ENCODE data around the gene PPP2R1A.

Gene PPP2R1A

GRCh38 chr19:52170863-52171320 is 19.0 kb upstream of the PPP2R1A start:
- no peak for DNase-seq (ENCODE audit: low read depth)
- H3K4me3 ChIP-seq (ENCODE audit: low read depth, low read length) = peak overlapping the region; percentile 92
- no peak for TF ChIP-seq CTCF (IDR thresholded peaks at IDR 0.05; ENCODE audit: low read depth, low read length, missing control alignments)
- in situ Hi-C loops (cut with HindIII; ENCODE audit: low sequenced_read_pairs) = no loop called here

GRCh38 chr19:52171321-52172169 is 18.3 kb upstream of the PPP2R1A start, which contains the start of gene ZNF836:
Gene ZNF836, minus strand, starts transcription at chr19:52171621. Its CDS starts 3,549 bp downstream, at chr19:52168072.
- in situ Hi-C loops (cut with HindIII; ENCODE audit: low sequenced_read_pairs) = no loop called here
- DNase-seq (ENCODE audit: low read depth) = peak; percentile 35
- peak within 1 kb of the TSS; percentile 92 for H3K4me3 ChIP-seq (ENCODE audit: low read depth, low read length)
- no peak for TF ChIP-seq CTCF (IDR thresholded peaks at IDR 0.05; ENCODE audit: low read depth, low read length, missing control alignments)

GRCh38 chr19:52172347-52172746 is 17.5 kb upstream of the PPP2R1A start:
- TF ChIP-seq CTCF (IDR thresholded peaks at IDR 0.05; ENCODE audit: low read depth, low read length, missing control alignments) = no peak

GRCh38 chr19:52176574-52176973 is 13.3 kb upstream of the PPP2R1A start:
- no peak overlapping the region for H3K4me3 ChIP-seq (ENCODE audit: low read depth, low read length)

More at GRCh38 chr19:52172347-52172746, 17.5 kb upstream of the PPP2R1A start:
- H3K4me3 ChIP-seq (ENCODE audit: low read depth, low read length) = no peak overlapping the region
- DNase-seq (ENCODE audit: low read depth) = no peak
- in situ Hi-C loops (cut with HindIII; ENCODE audit: low sequenced_read_pairs) = no loop called here

GRCh38 chr19:52187407-52187806 is 2.4 kb upstream of the PPP2R1A start:
- no peak overlapping the region for H3K4me3 ChIP-seq (ENCODE audit: low read depth, low read length)
- no peak for TF ChIP-seq CTCF (IDR thresholded peaks at IDR 0.05; ENCODE audit: low read depth, low read length, missing control alignments)
- in situ Hi-C loops (cut with HindIII; ENCODE audit: low sequenced_read_pairs) = no loop called here
- no peak for DNase-seq (ENCODE audit: low read depth)

More at GRCh38 chr19:52176574-52176973, 13.3 kb upstream of the PPP2R1A start:
- no peak for DNase-seq (ENCODE audit: low read depth)
- in situ Hi-C loops (cut with HindIII; ENCODE audit: low sequenced_read_pairs) = no loop called here
- TF ChIP-seq CTCF (IDR thresholded peaks at IDR 0.05; ENCODE audit: low read depth, low read length, missing control alignments) = no peak

- in situ Hi-C loops (cut with HindIII; ENCODE audit: low sequenced_read_pairs) = no loop called here
- H3K4me3 ChIP-seq (ENCODE audit: low read depth, low read length) = peak overlapping the region; percentile 40
- TF ChIP-seq CTCF (IDR thresholded peaks at IDR 0.05; ENCODE audit: low read depth, low read length, missing control alignments) = no peak
- no peak for DNase-seq (ENCODE audit: low read depth)
These were observed 774 bp upstream of the PPP2R1A start for GRCh38 chr19:52188822-52189734.

Measured in astrocyte of the cerebellum (primary cell).